Measurements from ENCODE around the gene S100A10. TPM values are rescaled to one million over a fixed set of nuclear protein-coding genes. Genes with fewer than 3 reads are reported as not detected.
A peak's percentile ranks its signal among the peaks of the same experiment; 100 is the strongest.

The S100A10 gene
- total RNA-seq, 2 experiments from 2014 or later: 159 to 170 TPM

DNA sequence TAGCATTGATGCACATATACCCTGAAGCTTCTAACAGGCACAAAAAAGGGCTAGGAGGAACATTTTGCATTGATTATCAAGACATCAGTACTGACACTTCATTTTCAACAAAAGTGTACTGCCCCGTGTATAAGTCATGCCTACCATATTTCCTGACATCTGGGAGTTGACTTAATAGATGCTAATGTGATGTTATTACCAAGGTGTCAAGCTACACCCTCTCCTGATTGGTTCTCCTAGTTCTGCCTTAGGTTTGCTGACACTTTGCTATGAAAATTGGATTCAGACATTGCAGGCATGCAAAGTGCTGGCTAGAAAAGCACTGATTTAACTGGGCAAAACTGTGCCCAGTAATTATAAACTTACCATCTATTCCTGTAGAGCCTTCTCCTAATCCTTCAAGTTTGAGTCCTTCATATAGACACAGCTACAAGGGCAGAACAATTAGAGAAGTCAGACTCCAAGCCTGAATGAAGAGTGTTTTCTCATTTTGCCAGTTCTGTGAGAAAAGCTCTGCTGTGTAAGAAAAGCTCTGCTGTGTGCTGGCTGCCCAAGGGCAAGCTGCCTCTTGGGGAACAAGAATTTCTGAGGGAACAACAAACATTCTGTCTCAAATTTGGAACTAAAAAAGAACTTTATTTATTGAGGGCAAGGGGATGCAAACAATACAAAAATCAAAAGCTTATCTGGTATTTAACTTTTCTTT, 11.2 kb downstream of the S100A10 start:
- Mint-ChIP-seq H3K9me3 (no peaks in the 10 kb centered on the region), H3K4me3 (no peak overlapping the region), H3K4me1 (ENCODE audit: low read depth) (peaks cover 34% of the 10 kb centered on the region), H3K27me3 (ENCODE audit: low read depth) (no peaks in the 10 kb centered on the region), H3K27ac (no peak overlapping the region), H3K36me3 (ENCODE audit: low read depth) (peaks cover 36% of the 10 kb centered on the region)
- no peak for DNase-seq
- CTCF ChIA-PET: interaction anchor here (0.6 to 5.6 kb wide), 6 partner anchors 9 to 62 kb away, joined by 3 to 52 read pairs (median 4); no protein-coding TSS in a partner anchor
- intact Hi-C loops (cut with micrococcal nuclease): loop anchor here (10.0 kb wide), 1 partner anchor 368 kb away; the partner anchor contains the start of gene SNX27

DNA sequence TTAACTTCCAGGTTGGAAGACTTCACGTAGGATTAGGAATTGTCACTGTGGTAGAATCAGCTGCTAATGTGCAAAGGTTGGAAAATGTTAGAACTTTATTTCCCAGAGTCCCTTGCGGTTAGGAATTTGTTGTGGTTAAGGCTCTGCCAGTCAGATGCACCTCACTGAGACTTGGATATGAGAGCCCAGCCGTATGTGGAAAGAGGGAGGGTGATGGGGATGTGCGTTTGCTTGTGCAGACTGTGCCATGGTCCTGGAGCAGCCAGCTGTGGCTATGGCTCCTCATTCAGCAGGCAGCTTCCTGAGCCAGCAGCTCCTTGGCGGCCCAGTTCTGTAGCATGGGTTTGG, 12.5 kb downstream of the S100A10 start:
- peaks cover 32% of the 10 kb centered on the region for H3K36me3 Mint-ChIP-seq (ENCODE audit: low read depth)
- no peaks in the 10 kb centered on the region for H3K27me3 Mint-ChIP-seq (ENCODE audit: low read depth)
- DNase-seq: no peak
- CTCF ChIA-PET: interaction anchor here (0.7 to 5.6 kb wide), 5 partner anchors 12 to 537 kb away, joined by 3 to 46 read pairs (median 3); no protein-coding TSS in a partner anchor
- H3K9me3 Mint-ChIP-seq: no peaks in the 10 kb centered on the region
- intact Hi-C loops (cut with micrococcal nuclease): loop anchor here (10.0 kb wide), 1 partner anchor 366 kb away; the partner anchor contains the start of gene SNX27
- H3K4me1 Mint-ChIP-seq (ENCODE audit: low read depth): peaks cover 32% of the 10 kb centered on the region
- no peak overlapping the region for H3K27ac Mint-ChIP-seq
- no peak overlapping the region for H3K4me3 Mint-ChIP-seq

DNA sequence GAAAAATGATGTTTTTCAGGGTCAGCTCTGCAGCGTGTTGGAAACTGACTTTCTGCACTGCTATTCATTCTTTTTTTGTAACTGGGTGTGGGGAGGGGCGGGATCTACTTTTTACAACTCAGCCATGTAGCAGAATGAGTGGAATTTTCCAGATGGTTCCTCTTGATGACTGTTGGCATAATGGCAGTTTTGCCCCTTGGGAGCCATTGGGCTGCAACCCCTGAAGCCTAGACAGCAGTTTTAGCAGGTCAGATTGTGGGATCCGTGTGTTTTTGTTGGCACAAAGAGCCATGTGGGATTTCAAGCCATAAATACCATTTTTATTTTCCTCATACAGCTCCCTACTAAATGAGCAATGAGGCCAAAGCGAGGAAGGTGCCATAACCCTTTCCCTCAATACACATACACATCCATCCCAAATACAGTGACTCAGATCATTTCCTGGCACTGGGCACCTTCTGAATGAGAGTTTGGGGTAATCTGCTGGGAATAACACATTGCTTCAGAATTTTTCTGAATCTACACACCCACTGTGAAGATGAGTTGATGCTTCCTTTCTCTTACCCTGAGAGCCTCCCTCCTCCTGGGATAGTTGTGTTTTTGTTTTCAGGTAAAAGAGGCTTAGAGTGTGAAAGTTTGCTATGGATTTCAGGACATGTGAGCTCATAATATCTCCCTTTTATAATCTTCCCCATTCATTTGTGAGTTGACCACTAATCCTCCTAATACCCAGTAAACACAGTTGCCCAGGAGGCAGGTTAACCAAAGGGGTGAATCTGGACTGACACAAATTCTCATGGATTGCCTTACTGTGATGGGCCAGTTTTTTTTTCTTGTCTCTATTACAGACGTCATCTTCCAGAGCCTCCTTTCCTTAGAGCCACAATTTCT, 13.1 kb downstream of the S100A10 start:
- CTCF ChIA-PET: interaction anchor here (0.7 to 5.6 kb wide), 5 partner anchors 12 to 536 kb away, joined by 3 to 46 read pairs (median 3); no protein-coding TSS in a partner anchor
- H3K36me3 Mint-ChIP-seq (ENCODE audit: low read depth): peaks cover 27% of the 10 kb centered on the region
- no peak overlapping the region for H3K4me3 Mint-ChIP-seq
- H3K27me3 Mint-ChIP-seq (ENCODE audit: low read depth): no peaks in the 10 kb centered on the region
- no peaks in the 10 kb centered on the region for H3K9me3 Mint-ChIP-seq
- intact Hi-C loops (cut with micrococcal nuclease): loop anchor here (10.0 kb wide), 1 partner anchor 366 kb away; the partner anchor contains the start of gene SNX27
- no peak overlapping the region for H3K27ac Mint-ChIP-seq
- DNase-seq: no peak
- H3K4me1 Mint-ChIP-seq (ENCODE audit: low read depth): peaks cover 26% of the 10 kb centered on the region

DNA sequence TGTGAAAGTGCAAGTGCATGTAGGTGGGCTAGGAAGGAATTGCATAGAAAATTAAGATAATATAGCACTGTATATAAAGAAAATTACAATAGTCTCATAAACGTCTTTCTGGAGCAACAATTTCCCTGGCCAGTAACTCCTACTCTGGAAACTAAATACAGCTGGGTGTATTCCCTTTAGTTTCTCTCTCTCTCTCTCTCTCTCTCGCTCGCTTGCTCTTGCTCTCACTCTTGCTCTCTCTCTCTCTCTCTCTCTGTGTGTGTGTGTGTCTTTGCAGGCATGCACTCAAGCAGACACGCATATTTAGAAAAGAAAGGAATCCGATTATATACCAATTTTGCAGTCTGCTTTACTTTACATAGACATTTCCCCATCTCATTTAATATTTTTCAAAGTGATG, 14.7 kb downstream of the S100A10 start:
- no peaks in the 10 kb centered on the region for H3K9me3 Mint-ChIP-seq
- DNase-seq: no peak

GRCh38 chr1:151977662-151978230, 15.9 kb downstream of the S100A10 start:
- intact Hi-C loops (cut with micrococcal nuclease): no loop called here
- CTCF ChIA-PET: interaction anchor here (0.6 to 3.2 kb wide), 6 partner anchors 10 to 997 kb away, joined by 3 to 15 read pairs (median 6); no protein-coding TSS in a partner anchor
- H3K4me1 Mint-ChIP-seq (ENCODE audit: low read depth): peaks cover 13% of the 10 kb centered on the region
- no peak for DNase-seq
- peaks cover 2% of the 10 kb centered on the region for H3K27me3 Mint-ChIP-seq (ENCODE audit: low read depth)
- H3K9me3 Mint-ChIP-seq: no peaks in the 10 kb centered on the region
- H3K4me3 Mint-ChIP-seq: no peak overlapping the region
- peaks cover 16% of the 10 kb centered on the region for H3K36me3 Mint-ChIP-seq (ENCODE audit: low read depth)
- no peak overlapping the region for H3K27ac Mint-ChIP-seq

More for the DNA sequence above, 14.7 kb downstream of the S100A10 start:
- Mint-ChIP-seq H3K36me3 (ENCODE audit: low read depth) (peaks cover 23% of the 10 kb centered on the region), H3K4me3 (no peak overlapping the region), H3K27ac (no peak overlapping the region), H3K27me3 (ENCODE audit: low read depth) (peaks cover 2% of the 10 kb centered on the region), H3K4me1 (ENCODE audit: low read depth) (peaks cover 10% of the 10 kb centered on the region)
- intact Hi-C loops (cut with micrococcal nuclease): no loop called here
- CTCF ChIA-PET: interaction anchor here (5.6 kb wide), 1 partner anchor 10 kb away, joined by 46 read pairs; no protein-coding TSS in a partner anchor

- Mint-ChIP-seq H3K36me3 (ENCODE audit: low read depth) (peaks cover 11% of the 10 kb centered on the region), H3K4me1 (ENCODE audit: low read depth) (peaks cover 19% of the 10 kb centered on the region), H3K9me3 (no peaks in the 10 kb centered on the region), H3K27me3 (ENCODE audit: low read depth) (peaks cover 2% of the 10 kb centered on the region), H3K4me3 (no peak overlapping the region), H3K27ac (no peak overlapping the region)
- DNase-seq: no peak
- CTCF ChIA-PET: interaction anchor here (0.6 to 3.2 kb wide), 10 partner anchors 9 to 996 kb away, joined by 3 to 15 read pairs (median 5); partner anchors contain the start of gene S100A10
- intact Hi-C loops (cut with micrococcal nuclease): no loop called here
Observed at GRCh38 chr1:151976858-151977257, 16.8 kb downstream of the S100A10 start.

DNA sequence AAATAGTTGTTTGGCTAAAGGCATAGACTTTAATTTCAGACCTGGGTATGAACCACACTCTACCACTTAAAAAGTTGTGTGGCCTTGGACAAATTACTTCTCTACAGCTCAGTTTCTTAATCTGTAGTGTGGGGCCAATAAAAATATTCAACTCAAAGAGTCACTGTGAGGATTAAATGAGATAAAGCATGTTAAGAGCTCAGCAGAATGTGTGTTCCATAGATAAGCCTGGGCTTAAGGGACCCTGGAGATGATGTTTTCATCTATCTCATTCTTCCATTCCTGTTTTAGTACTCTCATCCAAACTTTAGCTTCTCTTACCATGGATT, 17.7 kb downstream of the S100A10 start:
- no peak overlapping the region for H3K27ac Mint-ChIP-seq
- intact Hi-C loops (cut with micrococcal nuclease): no loop called here

GRCh38 chr1:151975311-151976014, 18.2 kb downstream of the S100A10 start:
- Mint-ChIP-seq H3K4me3 (no peak overlapping the region), H3K36me3 (ENCODE audit: low read depth) (no peaks in the 10 kb centered on the region), H3K27ac (no peak overlapping the region), H3K4me1 (ENCODE audit: low read depth) (peaks cover 16% of the 10 kb centered on the region), H3K27me3 (ENCODE audit: low read depth) (peaks cover 2% of the 10 kb centered on the region), H3K9me3 (no peaks in the 10 kb centered on the region)
- CTCF ChIA-PET: interaction anchor here (0.5 to 3.2 kb wide), 6 partner anchors 10 to 136 kb away, joined by 3 to 15 read pairs (median 5); no protein-coding TSS in a partner anchor
- intact Hi-C loops (cut with micrococcal nuclease): no loop called here
- no peak for DNase-seq

More for the DNA sequence above, 17.7 kb downstream of the S100A10 start:
- no peak for DNase-seq
- no peak overlapping the region for H3K4me3 Mint-ChIP-seq
- no peaks in the 10 kb centered on the region for H3K9me3 Mint-ChIP-seq
- H3K4me1 Mint-ChIP-seq (ENCODE audit: low read depth): peaks cover 19% of the 10 kb centered on the region
- CTCF ChIA-PET: interaction anchor here (0.7 to 3.2 kb wide), 8 partner anchors 10 to 483 kb away, joined by 3 to 15 read pairs (median 4); partner anchors contain the start of gene S100A10
- peaks cover 5% of the 10 kb centered on the region for H3K36me3 Mint-ChIP-seq (ENCODE audit: low read depth)
- peaks cover 2% of the 10 kb centered on the region for H3K27me3 Mint-ChIP-seq (ENCODE audit: low read depth)

- Mint-ChIP-seq H3K27ac (peak overlapping the region; percentile 22), H3K36me3 (ENCODE audit: low read depth) (no peaks in the 10 kb centered on the region), H3K4me3 (no peak overlapping the region), H3K27me3 (ENCODE audit: low read depth) (peaks cover 2% of the 10 kb centered on the region), H3K4me1 (ENCODE audit: low read depth) (peaks cover 29% of the 10 kb centered on the region), H3K9me3 (no peaks in the 10 kb centered on the region)
- CTCF ChIA-PET: interaction anchor here (8.5 kb wide), 1 partner anchor 29 kb away, joined by 206 read pairs; no protein-coding TSS in a partner anchor
- DNase-seq: peak; percentile 77
- intact Hi-C loops (cut with micrococcal nuclease): loop anchor here (1.0 kb wide), 4 partner anchors 12 to 65 kb away; partner anchors contain the start of genes S100A10 and S100A11
Observed at GRCh38 chr1:151972542-151973248, 21.0 kb downstream of the S100A10 start.

DNA sequence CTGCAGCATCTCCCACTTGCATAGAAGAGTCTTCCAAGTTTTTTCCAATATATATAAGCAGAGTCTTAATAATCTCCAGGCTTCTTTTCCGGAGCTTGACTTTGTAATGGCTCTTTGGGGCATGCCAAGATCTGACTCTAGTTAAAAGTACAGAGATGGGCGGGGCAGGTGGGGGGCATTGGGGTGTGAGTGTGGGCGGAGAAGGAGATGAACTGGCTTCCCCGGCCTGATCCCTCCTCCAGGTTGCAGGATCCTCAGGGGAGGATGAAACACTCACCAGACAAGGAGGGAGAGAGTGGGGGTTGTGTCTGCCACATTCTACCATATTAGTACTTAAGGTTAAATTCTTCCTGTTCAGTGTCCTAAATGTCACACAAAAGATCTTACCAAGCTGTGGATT, 23.0 kb downstream of the S100A10 start:
- CTCF ChIA-PET: interaction anchor here (1.0 to 8.5 kb wide), 5 partner anchors 10 to 36 kb away, joined by 3 to 206 read pairs (median 46); partner anchors contain the start of gene S100A10
- intact Hi-C loops (cut with micrococcal nuclease): no loop called here
- Mint-ChIP-seq H3K36me3 (ENCODE audit: low read depth) (no peaks in the 10 kb centered on the region), H3K4me1 (ENCODE audit: low read depth) (peaks cover 30% of the 10 kb centered on the region), H3K4me3 (no peak overlapping the region), H3K27me3 (ENCODE audit: low read depth) (peaks cover 2% of the 10 kb centered on the region), H3K27ac (no peak overlapping the region), H3K9me3 (no peaks in the 10 kb centered on the region)
- DNase-seq: no peak

- DNase-seq: no peak
- CTCF ChIA-PET: interaction anchor here (0.8 to 8.5 kb wide), 7 partner anchors 11 to 35 kb away, joined by 3 to 206 read pairs (median 35); partner anchors contain the start of gene S100A10
- H3K4me1 Mint-ChIP-seq (ENCODE audit: low read depth): peaks cover 30% of the 10 kb centered on the region
- no peak overlapping the region for H3K4me3 Mint-ChIP-seq
- peaks cover 2% of the 10 kb centered on the region for H3K27me3 Mint-ChIP-seq (ENCODE audit: low read depth)
- intact Hi-C loops (cut with micrococcal nuclease): no loop called here
- no peaks in the 10 kb centered on the region for H3K9me3 Mint-ChIP-seq
- H3K27ac Mint-ChIP-seq: no peak overlapping the region
- H3K36me3 Mint-ChIP-seq (ENCODE audit: low read depth): no peaks in the 10 kb centered on the region
Observed at GRCh38 chr1:151970128-151970527, 23.5 kb downstream of the S100A10 start.
